ENCODE data around the gene TIMM50.
"Not testable (repeated sequence)": the region's sequence is repeated elsewhere in the genome, so short reads cannot be mapped to it uniquely, and the experiment has no call there.

The TIMM50 gene

GRCh38 chr19:39469036-39469435 lies 11.6 kb upstream of the TIMM50 start:
- no peak for DNase-seq (ENCODE audit: low read depth in 3 of 3, low spot score in 1 of 3)

GRCh38 chr19:39469567-39469966 lies 11.1 kb upstream of the TIMM50 start:
- no peak for DNase-seq (ENCODE audit: low read depth in 3 of 3, low spot score in 1 of 3)

GRCh38 chr19:39470724-39471339 lies 9.8 kb upstream of the TIMM50 start:
- DNase-seq (ENCODE audit: low read depth in 3 of 3, low spot score in 1 of 3), result no peak

GRCh38 chr19:39471756-39472536 lies 8.7 kb upstream of the TIMM50 start:
- DNase-seq (ENCODE audit: low read depth in 3 of 3, low spot score in 1 of 3), result no peak

GRCh38 chr19:39472746-39473442 lies 7.7 kb upstream of the TIMM50 start:
- no peak for DNase-seq (ENCODE audit: low read depth in 3 of 3, low spot score in 1 of 3)

GRCh38 chr19:39473443-39473960 lies 7.1 kb upstream of the TIMM50 start:
- DNase-seq (ENCODE audit: low read depth in 3 of 3, low spot score in 1 of 3), result no peak

GRCh38 chr19:39474139-39474620 lies 6.5 kb upstream of the TIMM50 start:
- peak; percentile 29 to 70 (median 47) for DNase-seq (ENCODE audit: low read depth in 3 of 3, low spot score in 1 of 3)

GRCh38 chr19:39475748-39476147 lies 4.9 kb upstream of the TIMM50 start:
- DNase-seq (ENCODE audit: low read depth in 3 of 3, low spot score in 1 of 3), result no peak

GRCh38 chr19:39479319-39479801 lies 1.3 kb upstream of the TIMM50 start:
- not testable (repeated sequence) for DNase-seq (ENCODE audit: low read depth in 3 of 3, low spot score in 1 of 3)

GRCh38 chr19:39479916-39480315 lies 722 bp upstream of the TIMM50 start:
- DNase-seq (ENCODE audit: low read depth in 3 of 3, low spot score in 1 of 3), result no peak

- DNase-seq (ENCODE audit: low read depth in 3 of 3, low spot score in 1 of 3), result no peak
Measured at GRCh38 chr19:39481229-39481545, 549 bp downstream of the TIMM50 start.

GRCh38 chr19:39481676-39482075 lies 1.0 kb downstream of the TIMM50 start:
- DNase-seq (ENCODE audit: low read depth in 3 of 3, low spot score in 1 of 3), result no peak

GRCh38 chr19:39483141-39483540 lies 2.5 kb downstream of the TIMM50 start:
- no peak for DNase-seq (ENCODE audit: low read depth in 3 of 3, low spot score in 1 of 3)

- DNase-seq (ENCODE audit: low read depth in 3 of 3, low spot score in 1 of 3), result no peak
Measured at GRCh38 chr19:39489756-39490155, 9.1 kb downstream of the TIMM50 start.

- DNase-seq (ENCODE audit: low read depth in 3 of 3, low spot score in 1 of 3), result no peak
Measured at GRCh38 chr19:39492225-39492624, 11.6 kb downstream of the TIMM50 start.

- DNase-seq (ENCODE audit: low read depth in 3 of 3, low spot score in 1 of 3), result no peak
Measured at GRCh38 chr19:39492788-39493187, 12.2 kb downstream of the TIMM50 start.

- DNase-seq (ENCODE audit: low read depth in 3 of 3, low spot score in 1 of 3), result no peak
Measured at GRCh38 chr19:39494661-39495060, 14.0 kb downstream of the TIMM50 start.

- no peak for DNase-seq (ENCODE audit: low read depth in 3 of 3, low spot score in 1 of 3)
Measured at GRCh38 chr19:39496063-39496462, 15.4 kb downstream of the TIMM50 start.

GRCh38 chr19:39497701-39497995 lies 17.0 kb downstream of the TIMM50 start:
- no peak for DNase-seq (ENCODE audit: low read depth in 3 of 3, low spot score in 1 of 3)

- no peak for DNase-seq (ENCODE audit: low read depth in 3 of 3, low spot score in 1 of 3)
Measured at GRCh38 chr19:39497996-39498797, 17.6 kb downstream of the TIMM50 start.
